H1 (cell line): ENCODE results near the gene TMSB10. TPM values are rescaled to one million over a fixed set of nuclear protein-coding genes. Genes with fewer than 3 reads are reported as not detected.

Source experiments
- CTCF ChIA-PET: fragments of 300-600 bp; sonication (Branson Sonifier 250); formaldehyde crosslinking; loops from one replicate; lab custom pipeline; 2021; ENCODE audit not compliant: partially characterized antibody; lab: Charles Lee
- POLR2A ChIA-PET: fragments of 300-600 bp; sonication (Branson Sonifier 250); formaldehyde crosslinking; loops from one replicate; lab custom pipeline; 2021; ENCODE audit warnings: inconsistent platforms; ENCODE audit not compliant: partially characterized antibody; lab: Charles Lee
- DNase-seq, 2 experiments: peaks; one replicate each; pipeline versions ENCODE4 v3.0.0 to v3.0.0-alpha.2; 2010 to 2022; ENCODE audit warnings: low spot score in 2 of 2, low read depth in 1 of 2, mixed read lengths in 1 of 2
- FAIRE-seq: peaks from 2 replicates; lab custom pipeline; 2011; peaks lifted over from hg19 to GRCh38; lab: Jason Lieb, UNC
- H2AFZ ChIP-seq: 2 replicates; pipeline ENCODE4 v1.8.1; 2012; ENCODE audit warnings: low read length, inconsistent platforms
- H2AK5ac ChIP-seq: 2 replicates; pipeline ENCODE4 v1.6.1; 2013; ENCODE audit warnings: low read depth, low read length
- H2BK120ac ChIP-seq: replicated peaks from 2 replicates; pipeline ENCODE3; 2013; ENCODE audit warnings: low read depth, low read length, inconsistent platforms
- H2BK12ac ChIP-seq: 2 replicates; pipeline ENCODE4 v1.6.1; 2013; ENCODE audit warnings: low read depth, low read length
- H2BK15ac ChIP-seq: 2 replicates; pipeline ENCODE4 v1.6.1; 2013; ENCODE audit warnings: low read length
- H2BK20ac ChIP-seq: 2 replicates; pipeline ENCODE4 v1.6.1; 2013; ENCODE audit warnings: low read length
- H2BK5ac ChIP-seq: 2 replicates; pipeline ENCODE4 v1.6.1; 2013; ENCODE audit warnings: low read depth, low read length
- H3K14ac ChIP-seq: 2 replicates; pipeline ENCODE4 v1.6.1; 2013; ENCODE audit warnings: inconsistent platforms; ENCODE audit not compliant: insufficient read length
- H3K18ac ChIP-seq: 2 replicates; pipeline ENCODE4 v1.6.1; 2013; ENCODE audit warnings: low read length; ENCODE audit errors: extremely low read depth
- H3K23ac ChIP-seq: 2 replicates; pipeline ENCODE4 v1.6.1; 2013; ENCODE audit warnings: inconsistent platforms; ENCODE audit not compliant: insufficient read length
- H3K23me2 ChIP-seq: 2 replicates; pipeline ENCODE4 v1.6.1; 2013; ENCODE audit warnings: low read depth, low read length
- H3K27ac ChIP-seq: 2 replicates; pipeline ENCODE4 v1.6.1; 2011; ENCODE audit warnings: low read depth, low read length, inconsistent platforms
- H3K27me3 ChIP-seq, 4 experiments: replicated peaks in 1 of 4; 1 replicate in 1 of 4; 2 replicates in 3 of 4; pipeline versions ENCODE4 v1.6.1 to v1.8.1; 2011 to 2013; ENCODE audit warnings: low read length in 3 of 4, mild to moderate bottlenecking in 3 of 4, inconsistent platforms in 2 of 4, mixed read lengths in 2 of 4, moderate library complexity in 1 of 4; ENCODE audit not compliant: control insufficient read depth in 3 of 4, insufficient read depth in 3 of 4; ENCODE audit errors: extremely low read depth in 1 of 4
- H3K36me3 ChIP-seq, 4 experiments: 2 replicates each; pipeline versions ENCODE4 v1.6.1 to v1.8.1; 2011 to 2013; ENCODE audit warnings: mild to moderate bottlenecking in 4 of 4, low read length in 3 of 4, moderate library complexity in 2 of 4, control low read depth in 1 of 4, inconsistent platforms in 1 of 4; ENCODE audit not compliant: insufficient read depth in 4 of 4, control insufficient read depth in 2 of 4
- H3K4ac ChIP-seq: replicated peaks from 2 replicates; pipeline ENCODE3; 2013; ENCODE audit warnings: low read length, low read depth, mixed read lengths, inconsistent platforms; ENCODE audit not compliant: insufficient read length
- H3K4me1 ChIP-seq, 4 experiments: replicated peaks in 1 of 4; 1 replicate in 1 of 4; 2 replicates in 3 of 4; pipeline versions ENCODE4 v1.6.1 to v1.8.1; 2011 to 2013; ENCODE audit warnings: low read length in 3 of 4, inconsistent platforms in 2 of 4, mixed read lengths in 1 of 4; ENCODE audit not compliant: insufficient read depth in 4 of 4, control insufficient read depth in 3 of 4
- H3K4me2 ChIP-seq, 2 experiments: 2 replicates each; pipeline versions ENCODE4 v1.6.1 to v1.8.1; 2011 to 2013; ENCODE audit warnings: low read depth in 2 of 2, low read length in 2 of 2, control low read depth in 1 of 2, inconsistent platforms in 1 of 2, mild to moderate bottlenecking in 1 of 2; ENCODE audit not compliant: insufficient read depth in 1 of 2
- H3K4me3 ChIP-seq, 4 experiments: fragments of 200-600, 300-600 bp in 1 of 4; sonication (generic), shearing (Covaris generic), sonication (Bioruptor Twin) in 1 of 4; 2 replicates each; pipeline versions ENCODE4 v1.5.1 to v1.8.1; 2011 to 2016; ENCODE audit warnings: low read length in 4 of 4, low read depth in 3 of 4, control low read depth in 2 of 4, inconsistent platforms in 2 of 4, mild to moderate bottlenecking in 2 of 4, mixed read lengths in 1 of 4, moderate library complexity in 1 of 4; ENCODE audit not compliant: insufficient read depth in 2 of 4; ENCODE audit errors: extremely low read depth in 1 of 4
- H3K56ac ChIP-seq: replicated peaks from 2 replicates; pipeline ENCODE3; 2013; ENCODE audit warnings: low read depth, mild to moderate bottlenecking, mixed read lengths, low read length, inconsistent platforms; ENCODE audit not compliant: insufficient read length
- H3K79me1 ChIP-seq: 2 replicates; pipeline ENCODE4 v1.6.1; 2013; ENCODE audit warnings: low read depth, low read length, control low read depth
- H3K79me2 ChIP-seq, 2 experiments: 2 replicates each; pipeline versions ENCODE4 v1.6.1 to v1.8.1; 2012 to 2013; ENCODE audit warnings: low read length in 2 of 2, mild to moderate bottlenecking in 2 of 2, inconsistent platforms in 1 of 2; ENCODE audit not compliant: insufficient read depth in 2 of 2, control insufficient read depth in 1 of 2
- H3K9ac ChIP-seq, 4 experiments: replicated peaks in 1 of 4; 1 replicate in 1 of 4; 2 replicates in 3 of 4; pipeline versions ENCODE4 v1.6.1 to v1.8.1; 2011 to 2013; ENCODE audit warnings: low read depth in 3 of 4, low read length in 3 of 4, control low read depth in 2 of 4, mild to moderate bottlenecking in 2 of 4, moderate library complexity in 2 of 4, inconsistent platforms in 1 of 4; ENCODE audit errors: extremely low read depth in 1 of 4
- H3K9me3 ChIP-seq, 2 experiments: 2 replicates each; pipeline versions ENCODE4 v1.6.1 to v1.8.1; 2012 to 2013; ENCODE audit warnings: mild to moderate bottlenecking in 2 of 2, moderate library complexity in 2 of 2, control low read depth in 1 of 2, inconsistent platforms in 1 of 2, low read depth in 1 of 2, low read length in 1 of 2, mixed read lengths in 1 of 2; ENCODE audit not compliant: insufficient read depth in 2 of 2
- H4K20me1 ChIP-seq, 2 experiments: replicated peaks in 1 of 2; 2 replicates each; pipeline versions ENCODE3 to v1.8.1; 2011 to 2013; ENCODE audit warnings: inconsistent platforms in 2 of 2, low read length in 2 of 2, mild to moderate bottlenecking in 1 of 2; ENCODE audit not compliant: insufficient read depth in 2 of 2, control insufficient read depth in 1 of 2
- H4K5ac ChIP-seq: 2 replicates; pipeline ENCODE4 v1.6.1; 2013; ENCODE audit warnings: low read length, low read depth, mixed read lengths, inconsistent platforms; ENCODE audit not compliant: insufficient read length
- H4K8ac ChIP-seq: 2 replicates; pipeline ENCODE4 v1.8.0; 2013; ENCODE audit warnings: mild to moderate bottlenecking, moderate library complexity, low read length, inconsistent platforms; ENCODE audit not compliant: insufficient read depth; ENCODE audit errors: extremely low read depth
- H4K91ac ChIP-seq: replicated peaks from 2 replicates; pipeline ENCODE3; 2013; ENCODE audit warnings: low read length, mixed read lengths, inconsistent platforms; ENCODE audit not compliant: insufficient read length
- GABPA ChIP-seq: IDR thresholded peaks from 2 replicates; pipeline ENCODE4 v1.6.1; 2011; ENCODE audit warnings: mild to moderate bottlenecking, low read length, moderate library complexity, borderline replicate concordance; ENCODE audit not compliant: insufficient read depth
- SP2 ChIP-seq: IDR thresholded peaks from 2 replicates; pipeline ENCODE4 v1.6.1; 2012; ENCODE audit warnings: mild to moderate bottlenecking, low read length, inconsistent platforms
- USF2 ChIP-seq: IDR thresholded peaks from 2 replicates; pipeline ENCODE4 v1.6.1; 2011; ENCODE audit warnings: low read length, improper control_type of control experiment
- YY1 ChIP-seq: IDR thresholded peaks from 2 replicates; pipeline ENCODE4 v1.6.1; 2011; ENCODE audit warnings: low read depth, mild to moderate bottlenecking, low read length
- ZNF274 ChIP-seq: IDR thresholded peaks from 2 replicates; pipeline ENCODE4 v1.7.0; 2012; ENCODE audit warnings: low read length, borderline replicate concordance; ENCODE audit errors: extremely low read depth
- WGBS, 2 experiments: shearing (Covaris generic) in 1 of 2; methylation state at CpG; one replicate each; pipeline versions ENCODE4 v1.1.6 to v1.1.7; 2013 to 2015; ENCODE audit warnings: low lambda C conversion rate in 2 of 2, mixed read lengths in 2 of 2, inconsistent platforms in 1 of 2, low coverage in 1 of 2, missing lambda C conversion rate in 1 of 2; ENCODE audit not compliant: insufficient replicate concordance in 2 of 2, insufficient coverage in 1 of 2, insufficient read length in 1 of 2; ENCODE audit errors: extremely low coverage in 1 of 2, missing lambda C conversion rate in 1 of 2; 5-methylcytosine and 5-hydroxymethylcytosine counted together
- polyA plus RNA-seq, 7 experiments: library from polyadenylated mRNA; depleted of rRNA in 3 of 7; stranded (reverse) in 5 of 7; unstranded in 2 of 7; fragments of >200 nt in 5 of 7; fragments of 200-250 nt in 2 of 7; gene quantifications; 1 replicate in 5 of 7; 2 replicates in 1 of 7; 4 replicates in 1 of 7; pipeline versions ENCODE4 v1.2.1 to v1.2.3, GENCODE V29; 2011 to 2013; ENCODE audit warnings: missing spikeins in 2 of 7, mixed read lengths in 2 of 7
- total RNA-seq: library from RNA; stranded (reverse); fragmentation: NEBNext Ultra II Directional; extraction: Animal tissue kit (Norgen Biotek cat#: 25700); gene quantifications from 2 replicates; pipeline ENCODE4 v1.2.1, GENCODE V29; 2021

Gene TMSB10
- total and polyA plus RNA-seq, 2 of the 8 experiments (the other 6 are each of a cell fraction or from before 2014, with no cell fraction given), result 593 to 1,075 TPM

- H2AK5ac ChIP-seq, result no peak overlapping the region
- H3K23ac ChIP-seq, result no peak overlapping the region
- no peak overlapping the region for H2BK120ac ChIP-seq
- CTCF ChIA-PET, result interaction anchor here (0.7 to 3.3 kb wide), 4 partner anchors 29 to 145 kb away, joined by 3 to 13 read pairs (median 3); no protein-coding TSS in a partner anchor
- no peak overlapping the region for H2AFZ ChIP-seq
- no peak overlapping the region for H3K4ac ChIP-seq
- H3K4me2 ChIP-seq, result no peak overlapping the region
- H3K23me2 ChIP-seq, result peaks cover under 1% of the 10 kb centered on the region; the same call in 1 of the 2 replicates
- TF ChIP-seq GABPA (no peak), ZNF274 (no peak), USF2 (no peak), YY1 (no peak), SP2 (no peak)
- TF ChIP-seq, all 59 proteins: peak for 0
- Histone ChIP-seq H3K27me3 (peaks cover 0 to 5% (median 3%) of the 10 kb centered on the region in 4 experiments; a peak in 6 of 7 replicates), H2BK5ac (no peak overlapping the region), H3K79me1 (no peaks in the 10 kb centered on the region), H2BK20ac (no peak overlapping the region), H4K20me1 (no peaks in the 10 kb centered on the region), H2BK12ac (no peak overlapping the region), H3K27ac (no peak overlapping the region), H3K9me3 (no peaks in the 10 kb centered on the region), H3K14ac (no peak overlapping the region), H3K56ac (no peak overlapping the region), H3K4me1 (no peaks in the 10 kb centered on the region), H2BK15ac (no peak overlapping the region), H4K91ac (no peak overlapping the region), H3K79me2 (no peaks in the 10 kb centered on the region), H3K36me3 (no peaks in the 10 kb centered on the region), H3K9ac (no peak overlapping the region), H4K5ac (no peak overlapping the region), H4K8ac (no peak overlapping the region), H3K4me3 (no peak overlapping the region), H3K18ac (no peak overlapping the region)
- DNase-seq (peak in 1 of 2 experiments; percentile 41), FAIRE-seq (no peak)
- WGBS, 2 experiments, result 95% methylated on average over 6 of the region's 6 CpGs; no CpG with 5 or more reads in 1 of the 2 experiments
- POLR2A ChIA-PET, result interaction anchor here (1.0 to 1.3 kb wide), 2 partner anchors 10 to 72 kb away, joined by 3 to 7 read pairs; no protein-coding TSS in a partner anchor
Observed at GRCh38 chr2:84886791-84887190, 18.7 kb upstream of the TMSB10 start.
